Camera-type eye (tissue), 1 donor: ENCODE data around the gene PPY. TPM values are rescaled to one million over a fixed set of nuclear protein-coding genes. Genes with fewer than 3 reads are reported as not detected.

Source experiments
- total RNA-seq: library from RNA; depleted of rRNA; stranded (reverse); fragments of >200 nt; gene quantifications from one replicate; pipeline ENCODE4 v1.2.3, GENCODE V29; 2014

PPY gene
- total RNA-seq = not detected

GRCh38 chr17:43942051-43942685 is at the start of gene PPY:
TSS of gene PPY (minus strand) at chr17:43942476. CDS start at chr17:43941654, 822 bp downstream.

GRCh38 chr17:43953746-43954145 is 11.5 kb upstream of the PPY start, which contains the start of gene PYY:
TSS of gene PYY (minus strand) at chr17:43953940. CDS start at chr17:43953483, 457 bp downstream.

GRCh38 chr17:43907425-43907981 is 34.8 kb downstream of the PPY start, which contains the start of gene MPP2:
TSS of gene MPP2 (minus strand) at chr17:43907536. CDS start at chr17:43904460, 3,076 bp downstream.

Other genes starting within 250 kb of the PPY start
- 0.22 TPM for gene SOST, start 183.7 kb downstream of the PPY start, total RNA-seq
- 44.6 TPM for gene DUSP3, start 163.5 kb downstream of the PPY start, total RNA-seq
- not detected for gene CFAP97D1, start 162.0 kb downstream of the PPY start, total RNA-seq
- 21.7 TPM for gene MPP3, start 109.3 kb downstream of the PPY start, total RNA-seq
- gene CD300LG, start 95.3 kb downstream of the PPY start, total RNA-seq = 0.38 TPM
- 24.1 TPM for gene MPP2, start 34.9 kb downstream of the PPY start, total RNA-seq
- gene PYY, start 11.5 kb upstream of the PPY start, total RNA-seq = not detected
- gene NAGS, start 62.1 kb upstream of the PPY start, total RNA-seq = 0.88 TPM
- gene TMEM101, start 72.5 kb upstream of the PPY start, total RNA-seq = 35.7 TPM
- 23.1 TPM for gene LSM12, start 124.2 kb upstream of the PPY start, total RNA-seq
- 28.3 TPM for gene G6PC3, start 128.3 kb upstream of the PPY start, total RNA-seq
- gene HDAC5, start 181.2 kb upstream of the PPY start, total RNA-seq = 117 TPM
- gene HROB, start 199.5 kb upstream of the PPY start, total RNA-seq = 2.0 TPM
- 2.4 TPM for gene ASB16, start 228.2 kb upstream of the PPY start, total RNA-seq
- 32.6 TPM for gene TMUB2, start 244.5 kb upstream of the PPY start, total RNA-seq